Dermis blood vessel endothelial cell (primary cell): Measurements from ENCODE around the gene TP53TG5. TPM values are rescaled to one million over a fixed set of nuclear protein-coding genes. Genes with fewer than 3 reads are reported as not detected.
A peak's percentile ranks its signal among the peaks of the same experiment; 100 is the strongest.

Source experiments
- DNase-seq: peaks from one replicate; pipeline ENCODE4 v3.0.0; 2010
- total RNA-seq: library from RNA; depleted of rRNA; stranded (reverse); fragments of >200 nt; gene quantifications from 2 replicates; pipeline ENCODE4 v1.2.3, GENCODE V29; 2014

The TP53TG5 gene
- total RNA-seq, 1 donor from 2014 or later = not detected

- peak; percentile 33 for DNase-seq
These were observed 32.8 kb downstream of the TP53TG5 start for GRCh38 chr20:45345104-45345936.

- DNase-seq = peak; percentile 91
These were observed 33.8 kb downstream of the TP53TG5 start for GRCh38 chr20:45344168-45344860.

GRCh38 chr20:45343532-45344167 is 34.5 kb downstream of the TP53TG5 start:
- DNase-seq = no peak

- no peak for DNase-seq
These were observed 35.1 kb downstream of the TP53TG5 start for GRCh38 chr20:45342855-45343531.

- peak; percentile 65 for DNase-seq
These were observed 35.9 kb downstream of the TP53TG5 start for GRCh38 chr20:45341939-45342854.

GRCh38 chr20:45341579-45341938 is 36.6 kb downstream of the TP53TG5 start:
- no peak for DNase-seq

- no peak for DNase-seq
These were observed 37.2 kb downstream of the TP53TG5 start for GRCh38 chr20:45340951-45341350.

- DNase-seq = no peak
These were observed 37.8 kb downstream of the TP53TG5 start for GRCh38 chr20:45340236-45340847.

GRCh38 chr20:45339799-45340198 is 38.3 kb downstream of the TP53TG5 start:
- DNase-seq = no peak

GRCh38 chr20:45339084-45339483 is 39.0 kb downstream of the TP53TG5 start:
- no peak for DNase-seq

GRCh38 chr20:45338121-45339030 is 39.7 kb downstream of the TP53TG5 start:
- DNase-seq = no peak

- DNase-seq = peak; percentile 69
These were observed 40.6 kb downstream of the TP53TG5 start for GRCh38 chr20:45337367-45338120.

- peak; percentile 41 for DNase-seq
These were observed 41.4 kb downstream of the TP53TG5 start for GRCh38 chr20:45336530-45337366.

- no peak for DNase-seq
These were observed 47.6 kb downstream of the TP53TG5 start for GRCh38 chr20:45330476-45330875.

- DNase-seq = no peak
These were observed 48.4 kb downstream of the TP53TG5 start for GRCh38 chr20:45329497-45330319.

GRCh38 chr20:45328451-45328850 is 49.7 kb downstream of the TP53TG5 start:
- DNase-seq = no peak

- no peak for DNase-seq
These were observed 52.8 kb downstream of the TP53TG5 start for GRCh38 chr20:45325371-45325770.

- DNase-seq = no peak
These were observed 54.4 kb downstream of the TP53TG5 start for GRCh38 chr20:45323731-45324130.
